Activated naive CD4-positive, alpha-beta T cell (primary cell): ENCODE data around the gene DLL1.
"Not testable (repeated sequence)": the region's sequence is repeated elsewhere in the genome, so short reads cannot be mapped to it uniquely, and the experiment has no call there.

ENCODE experiments used
- DNase-seq, 4 experiments: peaks; one replicate each; lab custom pipeline; 2025; lab: John Stamatoyannopoulos, UW

DLL1 gene

DNA sequence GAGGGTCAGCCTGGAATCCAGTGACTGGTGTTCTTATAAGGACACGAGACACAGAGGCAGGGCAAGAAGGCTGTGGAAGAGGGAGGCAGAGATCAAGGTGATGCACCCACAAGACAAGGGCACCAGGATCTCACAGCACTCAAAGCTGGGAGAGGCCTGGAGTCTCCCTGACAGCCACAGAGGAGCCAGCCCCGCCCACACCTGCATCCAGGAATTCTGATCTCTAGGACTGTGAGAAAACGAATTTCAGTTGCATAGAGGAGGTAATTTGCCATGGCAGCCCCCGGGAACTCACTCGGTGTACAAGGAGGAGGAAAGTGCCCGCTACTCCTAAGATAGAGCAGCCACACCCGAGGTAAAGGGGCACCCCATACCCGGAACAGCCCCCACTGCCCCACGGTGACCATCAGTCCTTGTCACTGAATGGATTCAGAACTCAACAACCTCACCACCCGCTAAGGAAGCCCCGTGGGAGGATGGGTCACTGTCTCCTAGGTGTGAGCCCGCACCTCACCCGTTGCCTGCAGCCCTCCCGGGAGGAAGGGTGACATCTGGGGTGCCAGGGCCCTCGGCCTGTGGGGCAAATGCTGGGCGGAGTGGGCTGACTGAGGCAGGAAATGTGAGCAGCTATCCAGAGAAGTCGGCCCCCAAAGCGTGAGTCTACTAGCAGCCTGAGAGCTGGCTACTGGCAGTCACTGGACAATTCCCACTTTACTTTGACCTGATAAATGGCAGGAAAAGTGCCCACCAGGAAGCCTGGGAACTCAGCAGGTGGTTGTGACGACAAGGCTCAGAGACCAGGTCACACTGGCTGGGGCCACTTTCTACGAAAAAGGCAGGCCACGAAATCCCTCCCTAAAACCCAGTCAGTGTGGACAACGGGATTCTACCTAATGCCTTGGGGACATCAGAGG, 22.4 kb downstream of the DLL1 start:
- no peak for DNase-seq

DNA sequence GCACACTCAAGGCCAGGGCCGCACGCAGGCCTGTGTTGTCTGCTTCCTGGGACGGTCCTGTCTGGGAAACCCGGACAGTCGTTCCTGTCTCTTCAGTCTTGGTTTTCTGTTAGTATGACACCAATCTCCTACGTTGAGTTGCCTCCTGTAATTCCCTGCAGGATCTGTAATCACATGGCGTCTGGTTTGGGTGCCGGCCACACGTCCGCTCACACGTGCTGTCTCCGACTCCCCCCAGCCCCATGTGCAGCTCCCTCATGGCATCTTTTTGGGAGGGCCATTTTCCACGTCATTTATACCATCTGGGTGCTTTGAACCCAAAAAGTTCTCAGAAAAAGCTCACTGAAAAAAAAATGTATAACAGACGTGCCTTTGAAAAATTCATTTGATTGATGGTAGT, 23.2 kb downstream of the DLL1 start:
- DNase-seq: no peak

DNA sequence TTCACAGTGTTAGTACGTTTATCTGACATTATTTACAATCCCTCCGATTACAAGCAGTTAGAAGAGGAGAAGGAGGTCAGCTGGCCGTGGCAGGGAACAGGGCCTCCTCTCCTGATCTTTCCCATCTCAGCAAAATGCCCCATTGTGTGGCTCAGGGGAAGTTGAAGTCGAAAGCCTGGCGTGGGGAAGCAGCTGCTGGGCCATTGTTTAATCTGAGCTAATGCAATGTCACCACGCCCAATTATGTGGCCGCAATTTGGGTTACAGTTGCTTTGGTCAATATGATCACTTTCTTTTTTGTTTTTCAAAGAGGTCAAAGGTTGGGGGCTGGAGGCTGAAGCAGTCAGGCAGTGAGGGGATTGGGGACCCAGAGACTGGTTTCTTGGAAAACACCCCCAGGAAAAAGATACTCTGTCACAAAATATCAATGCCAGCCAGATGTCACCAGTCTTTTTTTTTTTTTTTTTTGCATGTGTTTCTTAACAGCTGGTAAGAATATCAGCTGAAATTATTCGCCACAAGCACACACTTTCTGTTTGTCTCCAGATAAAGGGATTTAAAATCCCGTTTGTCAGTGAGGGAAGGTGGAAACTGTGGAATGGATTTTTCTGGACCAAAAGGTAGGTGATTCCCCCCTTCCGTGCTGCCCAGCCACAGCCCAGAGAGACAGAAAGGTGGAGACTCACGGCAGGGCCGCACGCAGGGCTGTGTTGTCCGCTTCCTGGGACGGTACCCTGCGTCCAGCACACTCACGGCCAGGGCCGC, 24.6 kb downstream of the DLL1 start:
- DNase-seq: no peak

DNA sequence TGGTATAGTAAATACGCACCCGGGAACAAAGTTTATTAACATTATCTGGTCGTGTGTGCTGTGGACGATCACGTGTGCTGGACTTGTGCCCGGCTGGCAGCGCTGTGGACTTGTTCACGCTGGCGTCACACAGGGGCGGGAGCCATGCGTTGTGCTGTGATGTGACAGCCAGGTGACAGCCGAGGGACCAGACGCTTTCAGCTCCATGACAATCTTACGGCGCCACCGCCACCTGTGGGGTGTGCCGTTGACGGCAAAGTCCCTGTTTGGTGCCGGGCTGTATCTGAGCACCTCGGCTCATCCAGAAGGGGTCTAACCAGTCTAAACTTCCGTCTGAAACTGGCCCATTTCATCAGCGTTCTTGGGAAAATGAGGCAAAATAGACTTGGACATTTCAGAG, 25.2 kb downstream of the DLL1 start:
- no peak for DNase-seq

DNA sequence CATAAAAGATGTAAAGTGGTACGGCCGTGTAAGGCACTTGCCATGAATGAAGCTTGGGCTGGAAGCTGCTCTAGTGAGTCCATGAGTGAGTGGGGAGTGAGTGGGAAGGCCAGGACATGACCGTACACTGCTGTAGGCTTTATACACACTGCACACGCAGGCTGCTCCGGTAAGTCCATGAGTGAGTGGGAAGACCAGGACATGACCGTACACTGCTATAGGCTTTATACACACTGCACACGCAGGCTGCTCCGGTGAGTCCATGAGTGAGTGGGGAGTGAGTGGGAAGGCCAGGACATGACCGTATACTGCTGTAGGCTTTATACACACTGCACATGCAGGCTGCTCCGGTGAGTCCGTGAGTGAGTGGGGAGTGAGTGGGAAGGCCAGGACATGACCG, 26.2 kb downstream of the DLL1 start:
- not testable (repeated sequence) for DNase-seq

DNA sequence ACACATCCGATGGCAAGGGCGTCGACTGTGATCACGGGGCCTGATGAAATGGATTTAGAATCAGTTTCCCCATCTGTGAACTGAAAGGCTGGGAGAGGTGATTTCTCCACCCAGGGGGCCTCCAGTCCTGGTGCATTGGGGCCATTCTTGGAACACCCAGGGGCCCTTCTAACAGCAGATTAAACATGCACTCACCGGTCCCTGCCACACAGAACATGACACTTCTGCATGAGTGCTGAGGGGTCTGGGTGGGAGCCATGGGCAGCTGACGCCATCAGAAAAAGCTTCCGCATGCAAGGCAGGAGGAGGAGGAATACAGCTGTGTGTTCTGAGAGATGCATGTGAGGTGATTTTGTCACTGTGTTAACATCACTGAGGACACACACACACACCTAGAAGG, 26.8 kb downstream of the DLL1 start:
- DNase-seq: no peak

DNA sequence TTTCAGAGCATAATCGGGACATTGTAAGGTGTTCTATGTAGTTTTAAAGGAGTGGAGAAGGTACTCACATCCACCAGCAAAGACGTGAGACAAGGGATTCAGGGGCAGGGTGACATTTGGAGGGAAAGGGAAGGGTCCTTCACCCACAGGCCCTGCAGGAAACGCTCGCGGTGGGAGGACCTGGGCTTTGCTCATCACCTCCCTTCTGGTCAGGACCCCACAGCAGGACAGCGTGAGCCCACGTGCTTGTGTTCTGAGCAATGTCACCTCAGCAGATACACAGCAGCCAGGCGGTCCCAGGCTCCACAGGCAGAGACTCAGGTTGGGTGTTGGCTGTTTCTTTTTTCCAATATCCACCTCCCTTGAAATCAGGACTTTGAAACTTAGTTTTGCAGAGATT, 27.5 kb downstream of the DLL1 start:
- DNase-seq: no peak

DNA sequence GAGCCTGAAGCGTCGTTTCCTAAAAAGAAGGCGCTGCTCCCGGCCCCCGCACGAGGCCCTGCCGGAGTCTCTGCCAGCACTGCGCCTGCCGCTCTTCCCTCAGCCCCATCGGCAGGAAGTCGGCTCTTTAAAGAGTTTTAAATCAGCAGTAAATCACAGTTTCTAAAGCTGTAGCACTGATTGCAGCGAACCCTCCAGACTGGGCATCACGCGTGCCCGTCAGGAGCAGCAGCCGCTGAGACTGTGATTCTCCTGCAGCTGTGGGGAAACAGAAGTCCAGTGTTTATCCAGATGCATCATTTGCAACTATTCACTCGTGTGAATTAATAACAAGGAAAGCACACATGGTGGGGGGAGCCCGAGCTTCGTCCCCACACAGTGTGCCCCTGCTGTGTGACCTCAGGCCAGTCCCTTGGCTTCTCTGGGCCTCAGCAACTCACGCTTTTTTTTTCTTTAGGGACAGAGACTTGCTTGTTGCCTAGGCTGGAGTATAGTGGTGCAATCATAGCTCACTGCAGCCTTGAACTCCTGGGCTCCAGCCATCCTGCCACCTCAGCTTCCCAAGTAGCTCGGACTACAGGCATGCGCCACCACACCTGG, 28.3 kb downstream of the DLL1 start:
- DNase-seq: no peak

DNA sequence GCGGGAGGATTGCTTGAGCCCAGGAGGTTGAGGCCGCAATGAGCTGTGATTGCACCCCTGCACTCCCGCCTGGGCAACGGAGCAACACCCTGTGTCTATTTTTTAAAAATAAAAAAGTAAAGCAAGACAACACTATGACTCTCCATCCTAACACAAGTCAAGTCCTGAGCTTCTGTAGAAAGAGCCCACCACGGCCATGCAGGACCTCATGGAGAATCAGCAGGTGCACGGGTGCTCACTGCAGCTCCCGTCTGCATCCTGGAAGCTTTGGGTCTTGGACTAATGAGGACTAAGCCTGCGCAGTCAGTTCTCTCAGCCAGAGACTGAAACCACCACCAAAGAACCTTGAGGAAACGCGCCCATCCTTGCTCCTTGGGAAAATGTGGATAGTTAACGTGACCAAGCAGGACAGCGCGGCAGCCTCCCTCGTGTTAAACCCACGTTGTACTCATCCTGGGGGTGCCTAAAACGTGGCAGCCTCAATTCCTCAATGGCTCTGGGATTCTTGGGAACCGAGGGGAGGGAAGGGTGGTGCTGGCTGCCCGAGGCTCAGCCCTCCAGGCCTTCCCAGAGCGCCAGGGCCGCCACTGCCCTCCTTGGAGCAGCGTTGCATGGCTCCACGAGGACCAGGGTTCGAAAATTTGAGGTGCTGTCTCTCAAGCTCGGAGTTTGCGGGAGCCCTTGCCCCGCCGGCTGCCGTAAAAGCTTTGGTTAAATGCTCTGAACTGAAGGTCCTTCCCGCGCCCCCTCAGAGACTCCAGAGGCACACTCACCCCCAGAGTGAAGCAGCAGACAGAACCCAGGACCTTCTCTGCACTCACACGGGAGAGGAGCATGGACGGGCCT, 29.0 kb downstream of the DLL1 start:
- no peak for DNase-seq

DNA sequence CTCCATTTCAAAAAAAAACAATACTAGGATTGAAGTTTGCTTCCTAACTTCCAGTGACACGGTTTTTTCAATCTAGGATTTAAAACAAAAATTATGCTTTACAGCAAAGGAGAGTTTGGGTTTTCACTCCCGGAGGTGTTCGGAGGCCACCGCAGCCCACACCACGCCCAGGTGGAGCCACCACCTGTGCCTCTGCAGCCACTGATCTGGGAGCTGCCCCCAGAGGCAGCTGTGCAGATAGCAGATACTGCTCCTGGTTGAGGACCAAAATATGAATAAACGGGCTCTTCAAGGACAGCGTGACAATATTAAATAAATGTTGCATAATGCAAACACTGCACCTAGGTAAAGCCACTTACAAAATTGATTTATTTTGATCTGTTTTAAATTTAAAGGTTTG, 30.2 kb downstream of the DLL1 start:
- no peak for DNase-seq

DNA sequence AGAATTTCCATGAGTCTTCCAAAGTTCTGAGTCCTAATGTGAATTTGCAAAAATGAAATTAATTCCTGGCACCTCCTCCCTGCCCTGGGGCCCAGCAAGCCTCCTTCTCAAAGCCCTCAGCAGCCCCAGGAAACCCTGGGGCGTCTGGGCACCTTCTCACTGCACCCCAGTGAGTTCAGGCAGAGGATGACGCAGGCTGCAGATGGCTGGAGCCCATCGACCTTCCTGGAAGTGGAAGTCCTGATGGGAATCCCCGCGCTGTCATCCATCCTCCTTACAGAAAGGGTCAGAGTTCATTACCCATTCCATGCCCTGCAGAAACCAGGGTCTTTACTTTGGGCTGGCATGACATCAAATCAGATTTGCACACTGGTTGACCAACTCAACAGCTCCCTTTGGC, 31.6 kb downstream of the DLL1 start:
- DNase-seq: no peak

DNA sequence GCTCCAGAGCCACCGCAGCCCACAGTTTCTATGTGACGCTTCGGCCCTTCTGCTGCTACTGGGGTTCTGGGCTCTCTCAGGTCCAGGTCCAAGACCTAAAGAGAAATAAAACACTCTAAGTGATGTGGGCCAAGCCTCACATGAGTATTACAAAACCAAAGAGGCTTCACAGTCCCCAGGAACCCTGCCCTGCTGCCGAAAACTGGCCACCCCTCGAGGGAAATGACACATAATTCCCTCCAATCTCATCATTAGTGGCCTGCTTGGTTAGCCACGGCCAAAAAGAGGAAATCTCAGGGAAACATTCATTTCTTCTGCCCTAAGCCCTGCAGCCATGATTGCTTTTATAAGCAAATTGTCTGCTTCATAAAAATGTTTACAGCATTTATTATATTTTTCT, 32.5 kb downstream of the DLL1 start:
- no peak for DNase-seq

DNA sequence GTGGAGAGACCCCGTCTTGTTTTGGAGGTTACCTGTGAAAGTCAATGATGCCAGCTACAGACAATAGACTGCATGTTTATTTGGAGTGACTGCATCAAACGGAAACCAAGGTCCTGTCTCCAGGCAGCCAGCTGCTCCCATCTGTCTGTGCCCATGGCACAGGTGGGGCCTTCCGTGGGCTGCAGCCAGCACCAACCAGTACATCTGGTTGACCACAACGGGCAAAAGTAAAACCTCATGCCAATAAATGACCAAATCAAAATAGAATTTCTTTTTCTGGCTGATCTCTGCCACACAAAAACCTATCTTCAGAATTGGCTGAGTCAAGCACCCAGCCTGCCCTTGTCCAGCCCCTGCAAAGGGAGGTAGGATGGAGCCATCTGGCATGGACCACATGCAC, 33.5 kb downstream of the DLL1 start:
- DNase-seq: no peak

DNA sequence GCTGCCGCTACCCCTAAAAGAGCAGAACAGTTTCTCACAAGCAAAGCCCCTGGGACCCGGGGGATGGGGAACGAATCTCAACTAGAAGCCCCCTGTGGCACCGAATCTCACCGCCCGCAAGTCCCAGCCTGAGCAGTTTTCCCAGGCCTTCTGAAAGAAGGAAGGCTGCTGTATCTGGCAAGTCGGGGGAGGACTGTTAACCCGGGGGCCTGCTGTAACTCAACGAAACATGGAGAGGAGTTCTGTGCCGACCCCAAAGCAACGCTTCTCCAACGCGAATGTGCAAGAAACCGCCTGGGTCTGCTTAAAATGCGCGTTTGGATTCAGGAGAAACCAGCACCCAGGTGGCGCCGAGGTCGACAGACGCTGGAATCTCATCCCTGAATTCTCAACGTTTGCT, 34.2 kb downstream of the DLL1 start:
- no peak for DNase-seq

DNA sequence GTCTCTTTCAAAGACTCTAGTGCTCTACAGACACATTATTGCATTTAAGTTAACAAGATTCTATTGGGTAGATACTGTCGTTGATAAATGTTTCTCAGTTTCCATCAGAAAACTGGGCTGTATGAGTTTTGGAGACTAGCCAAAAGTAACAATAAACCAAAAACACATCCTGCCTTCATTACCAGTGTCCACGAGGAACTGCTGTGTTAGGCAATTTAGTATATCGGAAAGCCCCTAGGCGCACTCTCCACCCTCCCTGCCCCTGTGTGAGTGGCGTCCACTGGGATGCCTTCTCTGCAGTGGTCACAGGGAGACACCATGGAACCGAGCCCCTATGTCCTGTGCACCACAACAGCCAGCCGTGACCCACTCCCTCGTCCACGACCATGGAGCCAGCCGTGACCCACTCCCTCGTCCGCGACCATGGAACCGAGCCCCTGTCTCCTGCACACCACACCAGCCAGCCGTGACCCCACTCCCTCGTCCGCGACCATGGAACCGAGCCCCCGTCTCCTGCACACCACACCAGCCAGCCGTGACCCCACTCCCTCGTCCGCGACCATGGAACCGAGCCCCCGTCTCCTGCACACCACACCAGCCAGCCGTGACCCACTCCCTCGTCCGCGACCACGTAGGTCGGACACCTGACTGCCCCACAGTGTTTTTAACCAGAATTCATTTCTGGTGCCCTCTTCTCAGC, 35.3 kb downstream of the DLL1 start:
- DNase-seq: no peak

DNA sequence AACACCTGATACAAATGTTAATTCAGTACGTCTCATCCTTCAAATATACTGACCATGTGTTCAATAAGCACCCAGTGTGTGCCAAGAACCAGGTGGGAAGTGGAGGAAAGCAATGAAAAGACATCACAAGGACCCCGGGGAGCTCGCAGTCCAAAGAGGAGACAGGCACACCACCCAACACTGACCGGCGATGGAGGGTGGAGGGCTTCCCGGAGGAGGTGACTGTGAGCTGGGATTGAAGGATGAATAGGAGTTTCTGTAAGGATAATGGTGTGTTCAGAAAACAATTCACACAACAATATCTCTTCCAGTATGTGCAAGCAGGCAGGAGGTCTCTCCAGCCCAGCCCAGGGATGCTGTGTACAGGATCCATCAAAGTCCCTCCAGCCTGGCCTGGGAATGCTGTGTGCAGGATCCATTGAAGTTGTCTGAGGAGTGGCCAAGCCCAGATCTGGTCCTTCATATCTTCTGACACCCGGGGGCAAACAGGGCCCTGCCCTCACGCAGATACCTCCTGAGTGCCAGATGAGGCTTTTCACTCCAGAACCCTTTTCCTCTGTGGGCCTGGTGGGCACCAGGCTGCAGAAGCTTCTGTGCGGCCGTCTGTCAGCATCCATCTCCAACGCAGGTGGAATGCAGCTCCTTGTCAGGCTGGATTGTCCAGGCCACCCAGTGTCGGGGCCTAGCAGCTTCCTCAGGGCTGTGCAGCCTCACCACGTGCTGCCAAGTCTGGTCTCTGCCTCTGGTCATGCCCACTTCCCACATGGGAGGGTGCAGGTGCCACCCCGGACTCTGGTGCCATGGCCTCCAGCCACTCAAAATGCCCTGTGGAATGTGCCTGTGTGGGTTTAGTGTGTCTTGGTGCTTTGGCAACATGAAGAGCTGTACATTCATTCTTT, 36.3 kb downstream of the DLL1 start:
- no peak for DNase-seq

DNA sequence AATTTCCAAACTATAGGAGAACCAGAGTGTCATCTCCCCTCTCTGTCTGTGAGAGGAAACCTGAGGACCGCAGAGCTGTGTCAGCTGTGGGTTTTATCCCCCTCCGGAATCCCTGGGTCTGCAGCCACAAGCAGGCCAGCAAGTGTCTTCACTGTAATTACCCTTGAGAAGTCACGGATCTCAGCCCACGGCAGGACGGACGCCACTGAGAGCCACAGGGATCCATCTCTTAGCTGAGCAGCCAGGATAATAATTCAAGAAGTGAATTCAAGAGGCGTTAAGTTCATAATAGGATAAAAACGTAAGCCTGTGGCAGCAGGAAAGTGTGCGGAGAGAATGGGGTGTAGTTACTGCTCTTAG, 37.0 kb downstream of the DLL1 start:
- no peak for DNase-seq

DNA sequence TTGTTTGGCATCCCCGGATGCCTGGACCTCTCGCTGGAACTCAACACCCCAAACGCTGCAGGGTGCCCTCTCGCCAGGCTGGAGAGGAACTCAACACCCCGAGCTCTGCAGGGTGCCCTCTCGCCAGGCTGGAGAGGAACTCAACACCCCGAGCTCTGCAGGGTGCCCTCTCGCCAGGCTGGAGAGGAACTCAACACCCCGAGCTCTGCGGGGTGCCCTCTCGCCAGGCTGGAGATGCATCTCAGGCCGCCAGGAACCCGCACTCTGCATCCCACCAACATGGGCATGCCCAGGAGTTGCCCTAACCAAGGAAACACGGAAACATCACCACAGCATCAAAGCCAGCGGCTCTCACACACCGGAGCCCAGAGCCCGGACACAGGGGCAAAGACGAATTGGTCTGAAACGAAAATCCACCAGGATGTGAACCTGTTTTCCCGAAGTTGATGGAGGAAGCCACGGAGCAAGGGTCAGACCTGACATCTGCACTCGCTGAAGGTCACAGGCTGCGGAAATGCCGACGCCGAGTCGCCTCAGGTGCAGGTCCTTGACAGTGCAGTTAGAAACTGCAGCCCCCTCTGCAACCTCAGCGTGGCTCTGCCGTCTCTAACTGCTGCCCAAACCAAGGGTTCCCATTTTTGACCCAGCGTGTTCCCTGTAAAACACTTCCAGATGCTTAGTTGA, 37.5 kb downstream of the DLL1 start:
- no peak for DNase-seq

DNA sequence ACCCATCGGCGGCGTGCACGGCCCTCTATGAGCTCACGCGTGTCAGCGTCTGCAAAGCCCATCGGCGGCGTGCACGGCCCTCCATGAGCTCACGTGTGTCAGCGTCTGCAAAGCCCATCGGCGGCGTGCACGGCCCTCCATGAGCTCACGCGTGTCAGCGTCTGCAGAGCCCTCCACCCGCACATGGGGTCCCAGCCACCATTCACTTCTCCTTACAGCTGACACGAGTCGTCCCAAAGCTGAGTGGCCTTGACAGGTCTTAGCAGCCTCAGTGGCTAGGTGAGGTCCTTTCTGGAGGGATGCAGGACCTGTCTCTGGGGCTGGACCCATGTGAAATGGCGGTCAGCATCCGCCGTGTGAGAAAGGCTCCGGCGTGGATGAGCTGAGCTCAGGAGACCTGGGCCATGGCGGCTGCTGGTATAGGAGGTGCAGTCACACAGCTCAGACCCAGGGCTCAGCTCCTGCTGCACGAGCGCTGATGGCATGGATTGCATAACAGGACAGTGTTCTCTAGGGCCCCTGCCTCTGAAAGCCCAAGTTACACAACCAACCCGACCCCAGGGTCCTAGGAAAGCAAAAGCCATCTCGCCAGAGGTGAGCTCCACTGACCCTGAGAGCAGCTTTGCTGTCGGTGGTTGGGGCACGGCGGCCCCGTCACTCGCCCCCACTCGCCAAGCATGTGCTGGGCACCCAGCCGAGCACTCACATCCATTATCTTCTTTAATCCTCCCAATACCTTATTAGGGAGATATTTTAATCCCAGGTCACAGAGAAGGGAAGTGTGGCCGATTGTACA, 38.9 kb downstream of the DLL1 start:
- DNase-seq: no peak
